ENCODE results near the gene CLDN11. TPM values are rescaled to one million over a fixed set of nuclear protein-coding genes. Genes with fewer than 3 reads are reported as not detected.

Gene CLDN11
- total and polyA plus RNA-seq, 9 donors = 0.62 to 14.2 (median 2.1) TPM

- H3K36me3 ChIP-seq (ENCODE audit: control insufficient read depth, insufficient read depth, low read length) = no peaks in the 10 kb centered on the region
- WGBS (ENCODE audit: insufficient coverage) = 47% methylated on average over 9 of the region's 11 CpGs
- H3K4me1 ChIP-seq (ENCODE audit: control insufficient read depth, insufficient read depth, low read length) = no peaks in the 10 kb centered on the region
- H3K27me3 ChIP-seq (ENCODE audit: control insufficient read depth, insufficient read depth, low read length) = no peaks in the 10 kb centered on the region
- H3K4me3 ChIP-seq (ENCODE audit: low read length) = no peak overlapping the region
- H3K9me3 ChIP-seq (replicated peaks; ENCODE audit: control insufficient read depth, low read depth, low read length) = no peaks in the 10 kb centered on the region
- no peak for DNase-seq
- no peak overlapping the region for H3K27ac ChIP-seq (ENCODE audit: low read length)
Observed at GRCh38 chr3:170425491-170426239, 7.0 kb downstream of the CLDN11 start.

GRCh38 chr3:170426240-170426797 is 7.7 kb downstream of the CLDN11 start:
- no peak overlapping the region for H3K4me3 ChIP-seq (ENCODE audit: low read length)
- no peaks in the 10 kb centered on the region for H3K27me3 ChIP-seq (ENCODE audit: control insufficient read depth, insufficient read depth, low read length)
- no peaks in the 10 kb centered on the region for H3K9me3 ChIP-seq (replicated peaks; ENCODE audit: control insufficient read depth, low read depth, low read length)
- DNase-seq = no peak
- no peaks in the 10 kb centered on the region for H3K36me3 ChIP-seq (ENCODE audit: control insufficient read depth, insufficient read depth, low read length)
- no peaks in the 10 kb centered on the region for H3K4me1 ChIP-seq (ENCODE audit: control insufficient read depth, insufficient read depth, low read length)
- 33% methylated on average over 1 of the region's 2 CpGs for WGBS (ENCODE audit: insufficient coverage)
- no peak overlapping the region for H3K27ac ChIP-seq (ENCODE audit: low read length)

- H3K9me3 ChIP-seq (replicated peaks; ENCODE audit: control insufficient read depth, low read depth, low read length) = no peaks in the 10 kb centered on the region
- no peak overlapping the region for H3K4me3 ChIP-seq (ENCODE audit: low read length)
- no CpG with 5 or more reads among the region's 2 CpGs for WGBS (ENCODE audit: insufficient coverage)
- no peaks in the 10 kb centered on the region for H3K36me3 ChIP-seq (ENCODE audit: control insufficient read depth, insufficient read depth, low read length)
- no peaks in the 10 kb centered on the region for H3K27me3 ChIP-seq (ENCODE audit: control insufficient read depth, insufficient read depth, low read length)
- H3K4me1 ChIP-seq (ENCODE audit: control insufficient read depth, insufficient read depth, low read length) = no peaks in the 10 kb centered on the region
- DNase-seq = no peak
- H3K27ac ChIP-seq (ENCODE audit: low read length) = no peak overlapping the region
Observed at GRCh38 chr3:170428095-170428494, 9.4 kb downstream of the CLDN11 start.

GRCh38 chr3:170429050-170429449 is 10.4 kb downstream of the CLDN11 start:
- Histone ChIP-seq H3K27me3 (ENCODE audit: control insufficient read depth, insufficient read depth, low read length) (no peaks in the 10 kb centered on the region), H3K9me3 (replicated peaks; ENCODE audit: control insufficient read depth, low read depth, low read length) (no peaks in the 10 kb centered on the region), H3K36me3 (ENCODE audit: control insufficient read depth, insufficient read depth, low read length) (no peaks in the 10 kb centered on the region), H3K4me1 (ENCODE audit: control insufficient read depth, insufficient read depth, low read length) (no peaks in the 10 kb centered on the region), H3K4me3 (ENCODE audit: low read length) (no peak overlapping the region), H3K27ac (ENCODE audit: low read length) (no peak overlapping the region)
- DNase-seq = no peak
- no CpG with 5 or more reads among the region's 1 CpG for WGBS (ENCODE audit: insufficient coverage)

GRCh38 chr3:170431054-170431453 is 12.4 kb downstream of the CLDN11 start:
- Histone ChIP-seq H3K27me3 (ENCODE audit: control insufficient read depth, insufficient read depth, low read length) (no peaks in the 10 kb centered on the region), H3K27ac (ENCODE audit: low read length) (no peak overlapping the region), H3K4me3 (ENCODE audit: low read length) (no peak overlapping the region), H3K9me3 (replicated peaks; ENCODE audit: control insufficient read depth, low read depth, low read length) (no peaks in the 10 kb centered on the region), H3K36me3 (ENCODE audit: control insufficient read depth, insufficient read depth, low read length) (no peaks in the 10 kb centered on the region), H3K4me1 (ENCODE audit: control insufficient read depth, insufficient read depth, low read length) (no peaks in the 10 kb centered on the region)
- no CpG with 5 or more reads among the region's 3 CpGs for WGBS (ENCODE audit: insufficient coverage)
- DNase-seq = no peak

- Histone ChIP-seq H3K27ac (ENCODE audit: low read length) (no peak overlapping the region), H3K9me3 (replicated peaks; ENCODE audit: control insufficient read depth, low read depth, low read length) (no peaks in the 10 kb centered on the region), H3K27me3 (ENCODE audit: control insufficient read depth, insufficient read depth, low read length) (no peaks in the 10 kb centered on the region), H3K36me3 (ENCODE audit: control insufficient read depth, insufficient read depth, low read length) (no peaks in the 10 kb centered on the region), H3K4me1 (ENCODE audit: control insufficient read depth, insufficient read depth, low read length) (no peaks in the 10 kb centered on the region), H3K4me3 (ENCODE audit: low read length) (no peak overlapping the region)
- WGBS (ENCODE audit: insufficient coverage) = 94% methylated on average over 14 of the region's 14 CpGs
- no peak for DNase-seq
Observed at GRCh38 chr3:170432416-170432815, 13.7 kb downstream of the CLDN11 start.

- Histone ChIP-seq H3K27ac (ENCODE audit: low read length) (no peak overlapping the region), H3K27me3 (ENCODE audit: control insufficient read depth, insufficient read depth, low read length) (no peaks in the 10 kb centered on the region), H3K36me3 (ENCODE audit: control insufficient read depth, insufficient read depth, low read length) (no peaks in the 10 kb centered on the region), H3K4me1 (ENCODE audit: control insufficient read depth, insufficient read depth, low read length) (no peaks in the 10 kb centered on the region), H3K9me3 (replicated peaks; ENCODE audit: control insufficient read depth, low read depth, low read length) (no peaks in the 10 kb centered on the region), H3K4me3 (ENCODE audit: low read length) (no peak overlapping the region)
- no CpG with 5 or more reads among the region's 2 CpGs for WGBS (ENCODE audit: insufficient coverage)
- DNase-seq = no peak
Observed at GRCh38 chr3:170436697-170437096, 18.0 kb downstream of the CLDN11 start.

- H3K4me3 ChIP-seq (ENCODE audit: low read length) = no peak overlapping the region
- 80% methylated on average over 1 of the region's 4 CpGs for WGBS (ENCODE audit: insufficient coverage)
- no peaks in the 10 kb centered on the region for H3K9me3 ChIP-seq (replicated peaks; ENCODE audit: control insufficient read depth, low read depth, low read length)
- no peaks in the 10 kb centered on the region for H3K4me1 ChIP-seq (ENCODE audit: control insufficient read depth, insufficient read depth, low read length)
- H3K27ac ChIP-seq (ENCODE audit: low read length) = no peak overlapping the region
- DNase-seq = no peak
- no peaks in the 10 kb centered on the region for H3K27me3 ChIP-seq (ENCODE audit: control insufficient read depth, insufficient read depth, low read length)
- H3K36me3 ChIP-seq (ENCODE audit: control insufficient read depth, insufficient read depth, low read length) = no peaks in the 10 kb centered on the region
Observed at GRCh38 chr3:170437176-170437575, 18.5 kb downstream of the CLDN11 start.

GRCh38 chr3:170437696-170438407 is 19.2 kb downstream of the CLDN11 start:
- Histone ChIP-seq H3K27me3 (ENCODE audit: control insufficient read depth, insufficient read depth, low read length) (no peaks in the 10 kb centered on the region), H3K36me3 (ENCODE audit: control insufficient read depth, insufficient read depth, low read length) (no peaks in the 10 kb centered on the region), H3K4me3 (ENCODE audit: low read length) (no peak overlapping the region), H3K27ac (ENCODE audit: low read length) (no peak overlapping the region), H3K4me1 (ENCODE audit: control insufficient read depth, insufficient read depth, low read length) (no peaks in the 10 kb centered on the region), H3K9me3 (replicated peaks; ENCODE audit: control insufficient read depth, low read depth, low read length) (no peaks in the 10 kb centered on the region)
- 69% methylated on average over 5 of the region's 10 CpGs for WGBS (ENCODE audit: insufficient coverage)
- DNase-seq = no peak

- DNase-seq = no peak
- Histone ChIP-seq H3K27me3 (ENCODE audit: control insufficient read depth, insufficient read depth, low read length) (no peaks in the 10 kb centered on the region), H3K36me3 (ENCODE audit: control insufficient read depth, insufficient read depth, low read length) (no peaks in the 10 kb centered on the region), H3K27ac (ENCODE audit: low read length) (no peak overlapping the region), H3K4me3 (ENCODE audit: low read length) (no peak overlapping the region), H3K4me1 (ENCODE audit: control insufficient read depth, insufficient read depth, low read length) (no peaks in the 10 kb centered on the region), H3K9me3 (replicated peaks; ENCODE audit: control insufficient read depth, low read depth, low read length) (no peaks in the 10 kb centered on the region)
- no CpG with 5 or more reads among the region's 1 CpG for WGBS (ENCODE audit: insufficient coverage)
Observed at GRCh38 chr3:170438836-170439235, 20.2 kb downstream of the CLDN11 start.

All from muscle of leg (tissue), 11 donors.